ENCODE data around the gene NAALADL1. TPM values are rescaled to one million over a fixed set of nuclear protein-coding genes. Genes with fewer than 3 reads are reported as not detected.

Gene NAALADL1
- total and polyA plus RNA-seq, 9 of the 15 experiments (the other 6 are each of a cell fraction or from before 2014, with no cell fraction given), result 0.06 to 0.72 (median 0.22) TPM; not detected in 4

DNA sequence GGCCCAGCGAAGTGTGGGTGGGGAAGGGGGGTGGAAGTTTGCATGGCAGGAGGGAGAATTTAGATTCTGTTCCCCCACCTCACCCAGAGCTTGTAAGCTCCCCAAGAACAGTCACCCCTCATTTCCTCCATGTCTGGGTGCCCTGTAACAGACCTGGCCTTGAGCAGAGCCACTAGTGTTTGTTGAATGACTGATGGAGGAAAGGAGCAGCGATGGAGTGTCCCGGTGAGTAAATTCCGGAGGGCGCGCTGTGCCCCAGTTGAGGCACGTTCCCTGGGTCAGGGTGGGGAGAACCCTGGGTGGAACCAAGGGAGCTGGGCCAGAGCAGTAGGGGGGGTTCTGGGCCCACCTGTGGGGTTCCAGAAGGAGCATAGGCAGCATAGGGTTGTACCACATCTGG lies 827 bp downstream of the NAALADL1 start:
- no peaks in the 10 kb centered on the region for H4K20me1 ChIP-seq (replicated peaks; ENCODE audit: control insufficient read depth, insufficient read depth, low read length)
- no peaks in the 10 kb centered on the region; a peak in 2 of 5 replicates for H3K27me3 ChIP-seq (ENCODE audit: control insufficient read depth in 2 of 2, insufficient read depth in 2 of 2, low read length in 2 of 2)
- H3K4me3 ChIP-seq, result no peak overlapping the region
- in situ Hi-C loops (cut with MboI), result no loop called here
- no peak for DNase-seq (ENCODE audit: extremely low read depth in 1 of 4, low spot score in 3 of 4)
- H2AFZ ChIP-seq (ENCODE audit: low read depth, low read length), result no peak overlapping the region
- no peak for FAIRE-seq
- TF ChIP-seq, protein P1, sequence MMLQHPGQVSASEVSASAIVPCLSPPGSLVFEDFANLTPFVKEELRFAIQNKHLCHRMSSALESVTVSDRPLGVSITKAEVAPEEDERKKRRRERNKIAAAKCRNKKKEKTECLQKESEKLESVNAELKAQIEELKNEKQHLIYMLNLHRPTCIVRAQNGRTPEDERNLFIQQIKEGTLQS (IDR thresholded peaks at IDR 0.05), result no peak
- TF ChIP-seq, protein P1 (CRISPR knock-in tag; conservative IDR thresholded peaks at IDR 0.05), result no peak
- TF ChIP-seq CREB5 (CRISPR knock-in tag; IDR thresholded peaks at IDR 0.05) (no peak), MCM2 (IDR thresholded peaks at IDR 0.05; ENCODE audit: low read depth) (no peak), RHOXF2B (CRISPR knock-in tag; conservative IDR thresholded peaks at IDR 0.05) (no peak), BRD9 (IDR thresholded peaks at IDR 0.05; ENCODE audit: low read depth, partially characterized antibody) (no peak), ZNF184 (CRISPR knock-in tag; IDR thresholded peaks at IDR 0.05) (no peak), ZBTB8A (IDR thresholded peaks at IDR 0.05; ENCODE audit: partially characterized antibody) (no peak)
- H3K4me2 ChIP-seq (ENCODE audit: insufficient read depth, low read length), result no peak overlapping the region
- WGBS (ENCODE audit: insufficient coverage, low coverage, missing lambda C conversion rate), result 62% methylated on average over 7 of the region's 7 CpGs
- no peak overlapping the region for H3K27ac ChIP-seq (ENCODE audit: extremely low read depth, low read depth, low read length)
- BruUV-seq (replicated peaks), result no TSS peak
- ChIA-PET CTCF (ENCODE audit: low intra/inter-chr PET ratio) (no interaction called here), POLR2A (interaction anchor here (0.6 kb wide), 4 partner anchors 32 to 677 kb away, joined by 3 read pairs; no protein-coding TSS in a partner anchor)
- no peaks in the 10 kb centered on the region for H3K79me2 ChIP-seq (ENCODE audit: control insufficient read depth, insufficient read depth, low read length)
- no peaks in the 10 kb centered on the region for H3K9me1 ChIP-seq (ENCODE audit: control insufficient read depth, insufficient read depth, low read length)
- H3K9ac ChIP-seq (ENCODE audit: insufficient read depth in 1 of 2, low read depth in 2 of 2, low read length in 2 of 2), result no peak overlapping the region
- H3K4me1 ChIP-seq (replicated peaks in 1 of 2; ENCODE audit: control insufficient read depth in 2 of 2, insufficient read depth in 2 of 2, low read length in 2 of 2), result peaks cover 14 to 30% of the 10 kb centered on the region in 2 experiments; a peak in 4 of 5 replicates
- H3K9me3 ChIP-seq (replicated peaks; ENCODE audit: control insufficient read depth, insufficient read depth, low read depth, low read length), result no peaks in the 10 kb centered on the region
- ATAC-seq, result no peak
- intact Hi-C loops (cut with micrococcal nuclease), result no loop called here
- no peaks in the 10 kb centered on the region for H3K36me3 ChIP-seq (ENCODE audit: control insufficient read depth, insufficient read depth, low read length)

Data from K562 (cell line).